D721Med (cell line): ENCODE measurements around the gene CPSF6.

Experiments
- DNase-seq: peaks from one replicate; pipeline ENCODE4 v3.0.0; 2011; ENCODE audit warnings: low spot score; ENCODE audit not compliant: insufficient read length
- FAIRE-seq: peaks from 2 replicates; lab custom pipeline; 2011; peaks lifted over from hg19 to GRCh38; lab: Jason Lieb, UNC
- CTCF ChIP-seq: IDR thresholded peaks from 2 replicates; pipeline ENCODE4 v1.5.1; 2012; ENCODE audit warnings: mild to moderate bottlenecking, control low read depth; ENCODE audit not compliant: insufficient read depth; ENCODE audit errors: missing control alignments

CPSF6 gene

GRCh38 chr12:69225251-69225910, 14.0 kb upstream of the CPSF6 start:
- no peak for TF ChIP-seq CTCF
- DNase-seq (no peak), FAIRE-seq (no peak)

GRCh38 chr12:69231479-69231878, 7.9 kb upstream of the CPSF6 start:
- TF ChIP-seq CTCF: no peak
- FAIRE-seq (no peak), DNase-seq (no peak)

- no peak for TF ChIP-seq CTCF
- DNase-seq (no peak), FAIRE-seq (peak; percentile 63)
Measured at GRCh38 chr12:69238589-69239351, 599 bp upstream of the CPSF6 start.

GRCh38 chr12:69239922-69240630, 707 bp downstream of the CPSF6 start:
- DNase-seq: no peak
- FAIRE-seq: no peak
- no peak for TF ChIP-seq CTCF

DNA sequence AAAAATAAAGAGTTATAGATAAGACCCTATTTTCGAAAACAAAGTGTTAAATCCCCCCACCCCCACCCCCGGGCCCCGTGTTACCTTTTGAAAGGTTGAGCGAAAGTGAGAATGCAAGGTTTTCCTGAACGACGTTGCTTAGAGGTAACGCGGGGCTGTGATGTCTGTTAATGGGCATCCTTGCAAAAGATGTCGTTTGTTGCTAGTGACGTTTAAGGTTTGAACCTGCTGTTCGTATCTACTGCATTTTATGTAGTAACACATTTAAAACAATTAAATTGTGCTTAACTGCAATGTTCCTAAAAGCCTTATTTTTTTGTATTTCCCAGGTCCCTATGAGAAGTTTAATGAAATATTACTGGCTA, 1.2 kb downstream of the CPSF6 start:
- no peak for TF ChIP-seq CTCF
- no peak for DNase-seq
- no peak for FAIRE-seq

DNA sequence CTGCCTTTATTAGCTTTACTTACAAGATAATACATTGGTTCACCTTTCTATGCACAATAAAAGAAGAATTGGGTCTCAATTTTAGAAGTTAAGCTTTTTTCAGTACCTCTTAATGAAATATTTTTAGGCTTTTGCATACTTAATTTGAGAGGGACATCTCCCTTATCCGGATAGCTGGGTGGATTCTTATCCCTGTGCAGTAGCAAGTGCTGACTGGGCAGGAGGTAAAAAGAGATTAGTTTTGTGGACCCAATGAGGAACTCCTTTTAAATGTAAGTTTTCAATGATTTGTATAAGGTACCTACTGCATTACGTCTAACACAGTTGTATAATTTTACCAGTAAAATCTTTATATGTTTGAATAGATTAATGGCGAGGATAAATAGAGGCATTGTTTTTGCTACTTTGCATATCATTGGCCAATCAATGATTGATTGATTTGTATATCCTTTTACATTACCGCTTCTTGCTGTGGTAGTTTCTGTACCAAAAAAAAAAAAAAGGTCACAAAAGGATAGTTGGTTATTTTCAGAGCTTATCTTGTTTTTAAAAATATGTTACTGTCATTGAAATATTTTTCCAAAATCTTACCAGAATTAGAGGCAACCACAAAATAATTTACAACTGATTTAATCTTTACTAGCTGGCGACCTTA, 2.2 kb downstream of the CPSF6 start:
- DNase-seq (no peak), FAIRE-seq (no peak)
- TF ChIP-seq CTCF: no peak
